ENCODE data around the gene RARB.

The RARB gene

DNA sequence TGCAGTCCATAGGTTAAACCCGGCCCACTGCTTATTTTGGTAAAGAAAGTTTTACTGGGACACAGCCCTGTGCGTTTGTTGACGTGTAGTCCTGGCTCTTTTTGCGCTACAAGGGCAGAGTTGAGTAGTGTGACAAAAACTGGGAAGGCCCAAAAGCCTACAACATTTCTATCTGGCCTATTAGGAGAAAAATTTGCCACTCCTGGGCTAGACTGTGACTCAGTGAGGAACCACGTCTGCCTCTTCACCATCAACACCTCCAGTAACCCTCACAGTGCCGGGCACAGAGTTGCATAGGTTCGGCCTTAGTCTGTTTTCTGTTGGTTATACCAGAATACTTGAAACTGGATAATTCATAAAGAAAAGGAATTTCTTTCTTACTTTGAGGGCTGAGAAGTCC is 126.3 kb downstream of the RARB start:
- DNase-seq (ENCODE audit: low read depth): no peak

GRCh38 chr3:25555695-25556437 is 127.8 kb downstream of the RARB start:
- no peak for DNase-seq (ENCODE audit: low read depth)

DNA sequence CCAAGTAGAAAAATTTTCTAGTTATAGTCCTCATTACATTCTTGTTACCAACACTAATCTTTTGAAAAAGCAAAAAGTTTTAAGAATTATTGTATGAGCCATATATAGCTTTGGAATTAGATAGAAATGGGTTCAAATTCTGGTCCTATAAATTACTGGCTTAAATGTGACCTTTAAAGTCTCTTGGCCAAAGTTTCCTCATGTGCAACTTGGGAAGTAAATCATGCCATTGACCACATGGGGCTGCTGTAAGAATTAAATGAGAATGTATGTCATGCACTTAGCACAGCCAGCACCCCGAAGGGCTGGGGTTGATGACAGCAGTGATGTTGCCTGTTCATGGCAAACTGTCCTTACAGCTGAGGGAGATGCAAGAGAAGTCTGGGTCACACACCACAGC is 128.4 kb downstream of the RARB start:
- no peak for DNase-seq (ENCODE audit: low read depth)

DNA sequence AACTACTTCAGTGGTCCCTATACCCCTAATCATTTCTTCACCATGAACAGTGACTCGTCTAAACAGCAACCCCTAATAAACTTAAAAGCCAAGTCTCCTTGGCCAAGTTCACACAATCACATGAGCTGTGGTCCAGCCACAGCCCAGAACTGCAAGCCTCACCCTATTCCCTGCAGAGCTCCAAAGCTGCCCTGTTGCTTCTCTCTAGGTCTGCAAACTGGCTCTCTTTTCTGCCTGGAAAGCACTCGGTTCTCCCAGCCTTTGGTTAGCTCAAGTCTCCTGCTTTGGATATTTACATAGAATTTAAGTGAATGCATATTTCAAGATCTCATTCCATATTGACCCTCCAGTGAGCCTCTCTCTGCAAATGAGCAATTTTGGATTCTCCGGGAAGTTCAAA is 129.6 kb downstream of the RARB start:
- DNase-seq (ENCODE audit: low read depth): no peak

GRCh38 chr3:25558121-25558520 is 130.1 kb downstream of the RARB start:
- no peak for DNase-seq (ENCODE audit: low read depth)

DNA sequence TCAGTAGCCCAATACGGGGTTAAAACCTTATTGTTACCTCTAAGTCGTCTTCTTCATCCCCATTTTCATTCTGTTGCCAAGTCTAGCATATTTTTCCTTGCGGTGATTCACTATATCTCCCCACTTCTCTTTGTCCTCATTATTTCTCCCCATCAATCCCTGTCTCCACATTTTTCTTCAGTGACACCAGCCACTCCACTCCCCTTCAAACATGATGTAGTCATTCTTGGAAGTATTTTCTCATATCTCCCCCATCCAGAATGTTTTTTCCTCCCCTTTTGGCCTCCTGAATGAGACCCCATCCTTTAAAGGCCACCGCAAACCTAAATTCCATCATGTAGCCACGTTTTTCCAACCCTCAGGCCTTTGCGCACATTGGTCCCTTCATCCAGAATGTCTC is 130.7 kb downstream of the RARB start:
- DNase-seq (ENCODE audit: low read depth): no peak

GRCh38 chr3:25563601-25564000 is 135.5 kb downstream of the RARB start:
- DNase-seq (ENCODE audit: low read depth): no peak

GRCh38 chr3:25564075-25564474 is 136.0 kb downstream of the RARB start:
- no peak for DNase-seq (ENCODE audit: low read depth)

DNA sequence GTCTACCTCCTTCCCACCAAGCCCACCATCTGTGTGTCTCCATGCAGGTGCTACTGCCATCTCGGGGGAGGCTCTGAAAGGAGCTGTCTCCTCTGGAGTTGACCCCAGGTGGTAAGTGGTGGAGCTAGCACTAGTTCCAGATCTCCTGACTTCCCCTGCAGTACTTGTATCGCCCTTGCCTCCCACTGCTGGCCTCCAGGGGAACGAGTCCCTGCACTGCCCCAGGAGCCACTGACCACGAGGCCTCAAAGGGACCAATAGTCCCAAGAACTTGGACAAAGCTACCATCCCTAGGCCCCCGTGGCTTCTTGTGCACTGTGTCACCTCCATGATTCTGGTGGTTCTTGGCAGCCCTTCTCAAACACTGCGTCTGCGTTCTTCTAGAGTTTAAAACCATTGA is 137.7 kb downstream of the RARB start:
- DNase-seq (ENCODE audit: low read depth): no peak

GRCh38 chr3:25566358-25566920 is 138.4 kb downstream of the RARB start:
- DNase-seq (ENCODE audit: low read depth): no peak

DNA sequence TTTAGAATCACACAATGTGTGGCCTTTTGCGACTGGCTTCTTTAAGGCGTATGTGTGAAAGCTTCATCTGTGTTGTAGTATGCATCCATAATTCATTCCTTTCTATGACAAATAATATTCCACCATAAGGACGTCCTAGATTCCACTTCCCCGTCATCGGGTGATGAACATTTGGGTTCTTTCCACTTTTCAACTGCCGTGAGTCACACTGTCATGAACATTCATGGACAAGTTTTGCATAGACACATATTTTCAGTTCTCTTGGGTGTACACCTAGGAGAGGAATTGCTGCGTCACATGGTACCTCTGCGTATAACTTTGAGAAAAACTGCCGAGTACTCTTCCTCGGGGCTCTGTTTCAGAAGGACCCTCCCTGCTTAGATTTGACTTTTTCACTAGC is 139.3 kb downstream of the RARB start:
- DNase-seq (ENCODE audit: low read depth): no peak

DNA sequence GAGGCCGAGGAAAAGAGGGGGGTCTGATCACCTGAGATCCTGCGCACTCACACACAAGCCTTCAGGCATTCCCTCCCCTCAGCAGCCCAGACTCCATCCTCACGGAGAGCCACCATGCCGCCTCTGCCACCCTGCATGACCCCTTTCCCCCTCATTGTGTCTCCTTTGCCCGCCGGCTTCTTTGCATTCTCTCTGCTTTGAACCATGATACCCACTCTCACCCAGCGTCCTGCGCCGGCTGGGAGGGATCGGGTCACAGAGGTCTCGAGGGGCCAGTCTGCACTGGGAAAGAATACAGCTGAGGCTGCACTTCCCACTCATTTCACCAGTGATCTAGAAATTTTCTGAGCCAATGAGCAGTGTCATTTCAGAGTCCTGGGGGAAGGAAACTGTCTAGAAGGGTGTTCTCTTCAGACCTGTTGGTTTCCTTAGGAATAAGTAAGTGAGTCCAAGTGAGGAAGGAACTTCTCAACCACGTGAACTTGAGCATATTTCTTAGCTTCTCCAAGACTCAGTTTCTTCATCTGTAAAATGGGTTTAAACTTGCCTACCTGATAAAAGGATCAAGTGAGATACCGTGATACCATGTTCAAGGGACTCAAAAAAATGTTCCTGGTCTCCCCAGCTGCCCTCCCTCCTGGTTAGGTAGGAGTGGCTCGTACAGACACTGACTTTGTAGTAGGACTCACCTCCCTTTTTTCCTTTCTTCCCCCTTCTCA is 139.9 kb downstream of the RARB start:
- DNase-seq (ENCODE audit: low read depth): no peak

DNA sequence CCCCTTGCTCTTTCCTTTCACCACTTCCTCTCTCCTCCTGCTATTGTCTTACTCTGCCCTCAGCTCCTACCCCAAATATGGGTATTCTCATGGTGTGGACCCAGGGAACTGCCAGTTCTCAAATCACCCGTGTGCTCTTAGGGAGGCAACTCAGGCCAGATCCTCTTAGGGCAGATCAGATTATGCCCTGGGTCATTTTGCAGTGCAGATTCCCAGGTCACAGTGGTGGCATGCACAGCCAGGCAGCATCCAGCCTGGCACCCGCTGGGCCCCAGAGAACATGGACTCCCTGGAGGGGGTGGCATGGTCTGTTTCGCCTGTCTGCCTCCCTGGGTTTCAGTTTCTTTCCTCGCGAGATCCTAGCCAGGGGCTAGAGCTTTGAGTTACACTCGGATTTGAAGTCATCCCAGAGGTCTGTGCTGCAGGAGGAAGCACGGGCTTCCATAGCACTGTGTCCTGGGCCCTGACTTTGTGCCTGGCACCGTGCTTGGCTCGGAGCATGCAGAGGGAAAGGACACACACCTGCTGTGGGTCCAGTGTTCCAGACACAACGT is 140.5 kb downstream of the RARB start:
- no peak for DNase-seq (ENCODE audit: low read depth)

DNA sequence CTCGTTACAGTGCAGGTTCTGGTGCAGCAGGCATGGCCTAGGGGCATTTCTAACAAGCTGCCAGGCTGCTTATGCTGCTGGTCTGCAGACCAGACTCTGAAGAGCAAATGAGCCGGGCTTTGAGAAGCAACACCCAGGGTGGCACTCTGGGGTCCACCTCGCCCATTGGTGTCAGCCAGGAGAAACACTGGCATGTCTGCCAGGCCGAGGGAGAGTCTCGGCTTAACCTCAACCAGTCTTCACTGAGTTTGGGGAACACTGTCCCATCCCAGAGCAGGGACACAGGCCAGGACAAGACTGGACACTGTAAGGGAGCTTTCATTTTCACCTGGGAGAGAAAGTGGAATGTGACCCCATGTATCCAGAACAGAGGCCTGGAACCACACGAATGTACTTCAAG is 143.2 kb downstream of the RARB start:
- no peak for DNase-seq (ENCODE audit: low read depth)

- no peak for DNase-seq (ENCODE audit: low read depth)
Measured at GRCh38 chr3:25572336-25572735, 144.3 kb downstream of the RARB start.

- DNase-seq (ENCODE audit: low read depth): no peak
Measured at GRCh38 chr3:25572919-25573385, 144.9 kb downstream of the RARB start.

DNA sequence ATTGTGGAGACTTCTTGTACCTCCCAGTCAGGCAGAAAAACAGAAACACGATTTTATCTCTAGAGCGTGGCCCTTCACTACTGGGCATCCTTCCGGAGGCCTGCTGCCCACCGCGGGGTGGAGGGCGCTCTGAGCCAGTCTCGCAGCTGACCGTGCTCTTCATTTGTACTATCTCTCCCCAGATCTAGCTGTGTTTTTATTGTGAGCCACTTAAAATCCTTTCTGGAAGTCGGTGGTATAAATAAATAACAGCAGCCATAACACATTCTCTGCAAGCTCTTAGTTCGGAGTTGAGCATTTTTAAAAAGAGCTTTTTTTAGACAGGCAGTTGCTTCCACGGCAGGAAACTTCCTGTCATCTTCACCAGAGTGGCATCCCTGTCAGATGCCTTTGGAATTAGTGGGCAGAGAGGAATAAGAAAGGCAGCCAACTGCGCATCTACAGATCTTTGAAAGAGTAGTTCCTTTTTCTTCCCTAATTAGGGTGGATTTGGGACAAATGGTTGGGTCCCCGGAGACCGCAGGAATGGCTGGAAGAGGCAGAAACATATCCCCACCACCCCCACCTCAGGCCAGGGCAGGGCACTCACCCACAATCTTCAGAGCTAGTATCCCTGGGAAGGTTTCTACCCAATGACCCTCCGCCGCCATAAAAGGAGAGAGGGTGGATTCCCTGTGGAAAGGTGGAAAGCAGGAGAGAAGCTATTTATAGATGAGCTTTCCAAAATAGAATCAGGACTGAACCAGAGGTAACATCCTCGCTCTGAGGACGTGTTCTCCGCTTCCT is 145.5 kb downstream of the RARB start:
- no peak for DNase-seq (ENCODE audit: low read depth)

DNA sequence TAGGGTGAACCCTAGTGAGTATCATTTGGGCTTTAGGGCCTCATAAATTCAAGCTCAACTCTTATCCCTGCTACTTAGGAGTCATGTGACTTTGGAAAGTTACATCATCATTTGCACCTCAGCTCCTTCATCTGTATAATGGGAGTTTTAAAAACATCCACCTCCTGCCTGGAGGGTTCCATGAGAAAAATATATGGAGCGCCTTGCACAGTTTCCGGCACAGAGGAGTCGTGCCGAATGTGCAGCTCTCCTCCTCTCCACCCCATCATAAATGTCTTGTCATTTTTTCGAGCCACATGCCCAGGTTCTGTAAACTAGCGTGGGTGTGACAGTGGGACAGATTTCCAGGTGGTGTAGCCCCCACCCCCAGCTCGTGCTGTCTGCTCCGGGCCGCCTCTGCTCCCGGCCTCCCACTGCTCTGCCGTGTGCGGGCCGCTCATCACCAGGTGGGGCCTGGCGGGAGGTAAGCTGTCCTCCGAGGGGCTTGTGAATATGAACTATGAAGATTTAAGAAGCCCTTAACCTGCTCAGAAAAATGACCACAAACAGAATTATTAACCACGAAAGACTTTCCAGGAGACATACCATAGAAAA is 146.2 kb downstream of the RARB start:
- DNase-seq (ENCODE audit: low read depth): no peak

DNA sequence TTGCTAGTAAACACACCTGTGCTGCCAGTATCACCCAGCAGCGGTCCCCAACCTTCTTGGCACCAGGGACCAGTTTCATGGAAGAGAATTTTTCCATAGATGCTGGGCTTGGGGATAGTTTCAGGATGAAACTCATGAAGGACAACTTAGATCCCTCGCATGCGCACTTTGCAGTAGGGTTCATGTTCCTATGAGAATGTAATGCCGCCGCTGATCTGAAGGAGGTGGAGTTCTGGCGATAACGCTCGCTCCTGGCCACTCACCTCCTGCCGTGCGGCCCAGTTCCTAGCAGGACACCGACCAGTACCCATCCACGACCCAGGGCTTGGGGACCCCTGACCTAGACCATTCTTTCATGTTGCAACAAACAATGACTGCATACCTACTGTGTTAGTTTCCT is 146.9 kb downstream of the RARB start:
- DNase-seq (ENCODE audit: low read depth): no peak

GRCh38 chr3:25576146-25576545 is 148.1 kb downstream of the RARB start:
- DNase-seq (ENCODE audit: low read depth): no peak

DNA sequence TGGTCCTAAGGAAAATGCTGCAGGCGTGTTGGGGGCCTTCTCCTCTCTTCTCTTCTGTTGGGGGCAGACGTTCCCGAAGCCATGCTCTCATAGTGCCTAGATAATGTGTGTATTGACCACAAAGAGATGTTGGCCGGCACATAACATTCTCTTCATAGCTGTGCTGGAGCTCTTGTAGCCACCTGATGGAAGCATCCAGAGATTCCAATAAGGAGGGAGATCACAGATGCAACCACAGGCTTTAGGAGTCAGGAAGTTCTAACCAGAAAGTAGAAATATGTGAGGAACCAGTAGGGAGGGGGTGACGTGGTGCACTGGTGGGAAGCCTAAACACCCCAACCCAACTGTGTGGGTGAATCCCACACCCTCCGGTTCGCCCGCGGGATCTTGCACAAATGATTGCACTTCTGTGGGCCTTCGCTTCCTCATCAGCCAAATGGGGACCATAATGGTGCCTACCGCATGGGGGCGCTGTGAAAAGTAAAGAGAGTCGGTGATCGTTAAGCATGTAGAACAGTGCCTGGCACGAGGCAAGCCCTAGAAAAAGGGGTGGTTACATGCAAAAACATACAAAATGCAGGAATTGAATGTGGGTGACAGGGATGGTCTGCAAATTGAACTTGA is 148.9 kb downstream of the RARB start:
- no peak for DNase-seq (ENCODE audit: low read depth)
